GM12872 (cell line): ENCODE measurements around the gene RNF34.

ENCODE experiments used
- TF ChIP-seq, protein P1 (sequence below): IDR thresholded peaks from 3 replicates; pipeline ENCODE4 v1.5.1; 2011; ENCODE audit warnings: low read depth, mild to moderate bottlenecking, low read length, moderate library complexity; ENCODE audit not compliant: insufficient read depth

The RNF34 gene

DNA sequence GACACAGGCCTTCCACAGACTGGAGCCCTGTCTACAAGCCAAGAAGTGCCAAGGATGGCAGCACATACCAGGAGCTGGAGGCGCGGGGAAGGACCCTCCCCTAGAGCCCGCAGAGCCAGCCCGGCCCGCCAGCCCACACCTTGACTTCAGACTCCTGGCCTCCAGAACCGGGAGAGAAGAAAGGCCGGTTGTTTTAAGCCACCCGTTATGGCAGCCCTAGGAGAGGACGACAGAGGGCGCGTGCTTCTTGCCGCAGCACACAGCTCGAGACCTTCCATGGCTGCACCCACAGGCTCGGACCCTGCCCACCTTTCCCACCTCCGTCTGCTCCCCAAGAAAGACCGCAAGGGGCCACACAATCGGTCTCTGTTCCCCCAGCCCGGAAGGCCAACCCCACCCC is 53.7 kb downstream of the RNF34 start:
- TF ChIP-seq, protein P1, sequence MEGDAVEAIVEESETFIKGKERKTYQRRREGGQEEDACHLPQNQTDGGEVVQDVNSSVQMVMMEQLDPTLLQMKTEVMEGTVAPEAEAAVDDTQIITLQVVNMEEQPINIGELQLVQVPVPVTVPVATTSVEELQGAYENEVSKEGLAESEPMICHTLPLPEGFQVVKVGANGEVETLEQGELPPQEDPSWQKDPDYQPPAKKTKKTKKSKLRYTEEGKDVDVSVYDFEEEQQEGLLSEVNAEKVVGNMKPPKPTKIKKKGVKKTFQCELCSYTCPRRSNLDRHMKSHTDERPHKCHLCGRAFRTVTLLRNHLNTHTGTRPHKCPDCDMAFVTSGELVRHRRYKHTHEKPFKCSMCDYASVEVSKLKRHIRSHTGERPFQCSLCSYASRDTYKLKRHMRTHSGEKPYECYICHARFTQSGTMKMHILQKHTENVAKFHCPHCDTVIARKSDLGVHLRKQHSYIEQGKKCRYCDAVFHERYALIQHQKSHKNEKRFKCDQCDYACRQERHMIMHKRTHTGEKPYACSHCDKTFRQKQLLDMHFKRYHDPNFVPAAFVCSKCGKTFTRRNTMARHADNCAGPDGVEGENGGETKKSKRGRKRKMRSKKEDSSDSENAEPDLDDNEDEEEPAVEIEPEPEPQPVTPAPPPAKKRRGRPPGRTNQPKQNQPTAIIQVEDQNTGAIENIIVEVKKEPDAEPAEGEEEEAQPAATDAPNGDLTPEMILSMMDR: no peak

DNA sequence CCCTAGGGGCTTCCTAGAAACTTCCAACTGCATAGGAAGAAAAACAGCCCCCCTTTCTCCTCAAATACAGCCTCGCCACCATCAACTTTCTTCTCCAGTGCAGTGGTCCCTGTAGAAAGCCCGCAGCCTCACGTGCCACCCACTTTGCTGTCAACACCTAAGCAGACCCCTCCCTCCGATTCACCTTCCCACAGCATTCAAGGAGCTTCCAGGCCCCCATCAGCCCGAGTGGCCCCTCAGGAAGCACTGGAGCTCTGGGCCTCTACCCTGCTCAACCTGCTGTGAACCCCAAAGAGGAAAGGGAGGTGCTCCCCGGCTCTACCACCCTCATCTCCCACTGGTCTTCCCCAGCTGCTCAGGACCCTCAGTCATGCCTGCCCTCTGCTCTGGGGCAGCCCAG is 55.0 kb downstream of the RNF34 start:
- TF ChIP-seq, protein P1: no peak

DNA sequence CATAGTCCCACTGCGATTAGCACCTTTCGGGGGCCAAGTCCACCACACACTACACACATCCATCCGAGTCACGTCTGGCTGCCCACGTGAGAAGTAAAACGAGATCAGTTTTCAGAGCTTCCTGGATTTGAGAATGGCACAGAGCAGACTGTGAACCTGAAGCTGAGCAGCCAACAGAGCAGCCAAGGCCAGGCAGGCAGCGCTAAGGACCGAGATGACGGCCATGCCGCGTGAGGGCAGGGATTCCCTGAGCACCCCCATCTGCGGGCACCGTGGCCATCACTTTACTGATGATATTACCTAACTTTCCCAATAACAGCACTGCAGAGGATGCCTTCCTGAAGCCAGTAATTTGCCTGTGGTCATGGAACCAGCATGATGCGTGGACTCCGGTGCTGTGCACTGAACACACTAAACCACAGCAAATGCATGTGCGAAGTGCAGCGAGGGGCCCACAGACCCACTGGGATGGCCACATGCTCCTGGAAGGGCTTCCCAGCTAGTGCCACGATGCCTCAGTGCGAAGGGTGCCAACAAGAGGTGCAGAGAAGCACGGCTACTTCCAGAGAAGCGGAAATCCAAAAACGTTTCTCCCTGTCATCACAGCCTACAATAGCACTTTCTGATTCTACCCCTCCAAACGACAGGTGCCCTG is 56.0 kb downstream of the RNF34 start:
- TF ChIP-seq, protein P1: no peak

DNA sequence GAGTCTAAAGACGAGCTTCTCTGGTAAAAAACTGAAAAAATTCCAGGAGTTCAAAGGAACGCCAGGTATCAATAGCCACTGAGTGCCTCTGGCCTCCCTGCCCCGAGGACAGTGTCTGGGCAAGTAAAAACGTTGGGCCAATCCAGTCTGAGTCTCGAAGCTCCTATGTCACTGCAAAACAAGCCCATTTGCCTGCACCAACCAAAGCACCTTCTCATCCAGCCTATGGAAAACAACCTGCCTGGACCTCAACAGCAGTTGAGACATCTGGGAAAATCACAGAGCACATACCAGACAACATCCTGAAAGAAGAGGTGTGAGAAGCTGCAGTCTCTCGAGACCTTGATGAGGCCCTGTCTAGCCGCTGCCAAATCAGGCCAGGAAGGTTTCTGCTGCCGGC is 56.6 kb downstream of the RNF34 start:
- TF ChIP-seq, protein P1: no peak

DNA sequence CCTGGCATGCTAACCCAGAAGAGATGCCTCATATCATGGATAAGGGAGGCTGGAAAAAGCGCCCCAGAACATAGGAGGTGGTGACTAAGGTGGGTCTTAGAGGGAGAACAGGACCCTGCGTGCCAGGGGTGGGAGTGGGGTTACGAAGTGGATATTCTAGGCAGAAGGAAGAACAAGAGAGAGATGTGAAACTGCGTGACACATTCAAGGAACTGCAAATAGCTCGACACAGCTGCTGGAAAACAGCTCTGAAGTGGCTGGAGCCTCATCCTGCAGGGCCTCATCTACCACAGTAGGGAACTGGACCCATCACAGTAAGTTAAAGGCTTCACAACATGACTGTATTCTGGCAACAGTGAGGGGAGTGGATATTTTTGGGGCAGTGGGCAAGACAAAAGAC is 61.1 kb downstream of the RNF34 start:
- TF ChIP-seq, protein P1: no peak

DNA sequence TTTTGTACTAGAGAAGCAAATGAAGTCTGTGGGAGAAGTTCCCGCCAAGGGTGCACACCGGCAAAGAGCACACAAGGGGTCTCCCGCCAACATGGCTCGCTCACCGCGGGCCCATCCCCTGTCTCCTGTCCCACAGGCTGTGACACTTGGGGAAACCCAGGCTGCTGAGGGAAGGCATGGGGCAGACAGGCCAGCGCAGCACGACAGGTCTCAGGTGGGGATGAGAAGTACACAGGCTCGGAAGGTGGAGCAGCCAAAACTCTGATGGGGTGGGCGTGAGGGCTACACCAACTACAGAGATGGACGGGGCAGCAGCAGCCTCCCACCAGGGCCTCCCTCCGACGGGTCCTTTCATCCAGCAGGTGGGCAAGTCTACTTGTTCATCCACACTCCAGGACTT is 64.4 kb downstream of the RNF34 start:
- TF ChIP-seq, protein P1: no peak

DNA sequence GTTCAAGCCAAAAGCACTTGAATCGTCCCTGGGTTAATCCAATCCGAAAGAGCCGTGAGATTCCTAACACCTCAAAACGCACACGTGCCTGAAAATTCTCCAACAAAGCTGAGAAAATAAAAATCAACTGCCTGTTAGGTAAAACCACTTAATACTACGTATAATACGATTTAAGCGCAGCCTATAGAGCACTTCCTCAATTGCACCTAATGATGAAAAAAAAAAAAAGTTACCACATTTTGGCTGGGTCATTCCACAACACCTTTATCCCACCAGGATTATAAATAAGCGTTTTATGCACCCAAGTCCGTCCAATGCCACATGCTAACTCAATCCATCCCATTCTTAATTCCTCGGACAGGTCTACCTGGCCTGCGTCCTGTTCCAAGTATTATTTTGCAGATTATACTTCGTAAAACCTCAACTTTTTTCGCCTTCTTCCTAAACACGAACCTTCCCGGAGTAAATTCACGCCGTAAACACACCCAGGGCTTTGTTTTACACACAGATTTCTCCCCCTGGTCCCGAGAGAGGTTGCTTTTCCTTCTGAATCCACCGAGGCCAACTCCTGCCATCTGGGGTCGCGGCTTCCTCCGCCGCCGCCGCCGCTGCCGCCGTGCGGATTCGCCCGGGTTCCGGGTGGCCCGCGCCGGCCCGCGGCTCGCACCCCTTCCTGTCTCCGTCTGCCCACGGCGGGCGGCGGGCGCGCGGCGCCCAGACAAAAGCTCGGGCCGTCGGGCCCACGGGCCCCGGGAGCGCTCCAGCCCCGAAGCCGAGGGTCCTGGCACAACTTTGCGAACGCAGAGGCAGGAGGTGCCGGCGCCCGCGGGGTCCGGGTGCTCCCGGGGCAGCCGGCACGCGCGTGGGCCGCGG is 66.2 kb downstream of the RNF34 start:
- TF ChIP-seq, protein P1: no peak
